Cerebellar nuclear complex (tissue), 1 donor: ENCODE results near the gene ITPR1.
"Not testable (repeated sequence)": the region's sequence is repeated elsewhere in the genome, so short reads cannot be mapped to it uniquely, and the experiment has no call there.

Experiments
- DNase-seq, 2 experiments: peaks; one replicate each; lab custom pipeline; 2025; lab: John Stamatoyannopoulos, UW

ITPR1 gene

DNA sequence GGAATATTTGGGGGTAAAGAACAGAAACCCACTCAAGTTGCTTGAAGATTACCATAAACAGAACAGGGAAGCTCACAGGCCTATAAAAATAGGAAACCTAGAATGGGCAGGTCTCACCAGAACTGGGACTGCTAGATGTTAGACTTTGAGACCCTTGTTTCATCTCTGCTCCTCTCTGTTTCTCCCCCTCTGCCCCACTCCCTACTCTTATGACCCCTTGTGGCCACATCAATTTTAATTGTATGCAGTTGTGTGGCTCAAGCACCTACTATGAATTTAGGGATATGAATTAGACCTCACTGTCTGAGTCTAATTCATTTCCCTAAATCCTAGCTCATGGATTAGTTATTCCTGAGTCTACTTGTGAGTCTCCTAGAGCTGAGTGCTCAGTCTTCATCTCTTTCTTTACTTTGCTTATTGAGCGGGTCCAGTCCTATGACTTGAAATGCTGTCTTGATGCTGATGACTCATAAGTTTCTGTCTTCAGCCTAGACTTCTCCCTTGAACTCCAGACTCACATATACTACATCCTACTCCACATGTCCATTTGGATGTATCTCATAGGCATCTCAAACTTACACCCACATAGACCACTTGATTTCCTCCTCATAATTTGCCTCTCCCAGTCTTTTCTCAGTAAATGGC is 78.7 kb downstream of the ITPR1 start:
- DNase-seq = no peak

DNA sequence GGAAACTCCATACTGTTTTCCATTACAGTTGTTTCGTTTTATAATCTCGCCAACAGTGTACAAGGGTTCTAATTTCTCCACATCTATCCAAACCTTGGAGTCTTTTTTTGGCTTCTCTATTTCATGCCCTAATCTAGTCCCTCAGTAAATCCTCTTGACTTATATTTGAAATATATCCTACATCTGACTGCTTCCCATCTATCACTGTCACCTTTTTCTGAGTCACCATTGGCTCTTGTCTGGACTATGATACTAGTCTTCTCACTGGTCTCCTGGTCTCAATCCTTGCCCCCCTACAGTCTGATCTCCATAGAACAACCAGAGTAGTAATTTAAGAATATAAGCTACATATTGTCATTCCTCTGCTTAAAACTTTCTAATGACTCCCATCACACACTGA is 80.0 kb downstream of the ITPR1 start:
- no peak for DNase-seq

DNA sequence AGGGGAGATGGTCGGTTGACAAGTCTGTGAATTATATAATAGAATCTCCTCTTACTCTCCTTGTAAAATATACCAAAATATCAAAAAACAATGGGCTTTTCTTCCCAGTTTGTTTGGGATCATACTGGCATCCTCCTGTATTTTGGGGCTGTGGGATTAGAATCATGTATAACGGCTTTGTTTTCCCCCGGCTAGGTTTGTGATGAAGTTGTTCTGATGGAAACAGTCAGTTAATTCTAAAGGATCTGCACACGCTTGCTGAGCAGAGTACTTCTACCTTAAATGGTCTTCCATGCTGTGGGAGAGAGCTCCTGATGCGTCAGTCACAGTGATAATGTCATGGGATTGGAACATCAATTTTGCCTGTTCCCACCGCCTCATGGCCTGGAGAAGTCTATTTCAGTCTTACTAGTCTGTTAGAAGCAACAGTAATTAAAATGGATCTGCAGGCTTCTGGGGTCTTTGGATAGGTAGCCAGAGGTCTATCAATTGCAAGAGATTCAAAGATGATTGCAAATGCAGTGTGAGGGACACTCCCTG is 81.3 kb downstream of the ITPR1 start:
- no peak for DNase-seq

DNA sequence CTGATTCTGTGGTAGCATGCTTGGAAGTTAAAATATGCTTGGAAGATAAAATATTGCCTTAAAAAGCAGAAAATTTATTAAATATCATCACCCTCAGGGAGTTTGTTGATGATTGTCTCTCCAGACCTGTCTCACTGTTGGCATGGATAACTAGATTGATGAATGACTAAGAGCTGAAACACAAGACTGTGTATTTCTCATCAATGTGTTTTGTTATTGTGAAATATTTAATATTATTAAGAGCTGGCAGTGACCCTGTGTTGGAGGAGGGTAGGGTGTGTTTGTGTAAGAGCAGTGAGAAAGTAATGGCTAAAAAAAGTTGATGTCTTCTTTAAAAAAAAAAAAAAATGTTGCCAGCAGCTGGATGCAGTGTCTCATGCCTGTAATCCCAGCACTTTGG is 82.2 kb downstream of the ITPR1 start:
- no peak for DNase-seq

DNA sequence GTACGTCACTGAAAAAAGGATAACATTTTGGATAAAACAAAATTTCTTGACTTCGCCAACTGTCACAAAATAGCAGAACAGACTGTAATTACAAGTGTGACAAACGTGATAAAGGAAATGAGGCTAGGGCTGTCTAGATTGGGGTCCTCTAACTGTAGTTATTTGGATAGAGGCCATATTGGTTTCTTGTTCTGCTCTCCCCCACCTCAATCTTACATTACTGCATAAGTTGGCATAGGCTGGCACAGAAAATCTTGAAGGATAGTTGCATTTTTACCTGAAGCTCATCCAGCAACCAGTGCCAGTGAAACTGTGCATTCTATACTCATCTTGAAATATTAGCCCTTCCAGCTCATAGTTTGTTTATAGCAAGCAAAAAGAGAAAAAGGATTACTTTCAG is 84.6 kb downstream of the ITPR1 start:
- no peak for DNase-seq

DNA sequence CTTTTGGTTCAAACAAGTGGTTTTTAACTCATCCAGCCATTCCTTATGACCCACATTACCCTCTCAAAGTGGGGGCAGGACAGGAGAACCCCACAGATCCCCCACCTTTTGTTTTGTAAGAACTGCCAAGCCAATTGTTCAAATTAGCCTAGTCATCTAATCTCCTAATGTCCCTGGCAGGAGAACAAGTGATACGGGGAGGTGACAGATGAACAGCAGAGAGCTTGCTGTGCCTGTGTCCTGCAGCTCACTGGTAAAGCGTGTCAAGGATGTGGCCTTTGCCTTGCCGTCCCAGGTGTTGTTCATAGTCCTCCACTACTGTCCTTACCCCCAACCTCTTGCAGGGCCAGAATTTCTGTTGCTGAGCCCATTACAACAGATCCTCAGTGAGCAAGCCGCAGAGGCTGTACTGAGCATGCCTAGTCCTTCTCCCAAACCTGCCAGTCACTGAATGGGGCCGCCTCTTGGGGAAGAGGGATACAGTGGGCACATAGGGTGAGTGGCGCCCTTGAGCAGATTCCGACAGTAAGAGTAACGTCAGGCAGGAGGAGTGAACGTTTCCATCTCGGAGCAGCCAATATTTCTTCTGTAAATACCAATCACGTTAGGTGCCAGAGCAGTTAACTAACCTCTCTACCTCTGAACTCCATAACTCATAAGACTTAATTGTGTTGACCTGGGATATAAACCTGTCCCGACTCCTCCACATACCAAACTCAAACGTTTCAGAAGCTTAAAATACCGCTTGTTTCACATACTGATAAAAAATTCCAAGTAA is 87.4 kb downstream of the ITPR1 start:
- no peak for DNase-seq

DNA sequence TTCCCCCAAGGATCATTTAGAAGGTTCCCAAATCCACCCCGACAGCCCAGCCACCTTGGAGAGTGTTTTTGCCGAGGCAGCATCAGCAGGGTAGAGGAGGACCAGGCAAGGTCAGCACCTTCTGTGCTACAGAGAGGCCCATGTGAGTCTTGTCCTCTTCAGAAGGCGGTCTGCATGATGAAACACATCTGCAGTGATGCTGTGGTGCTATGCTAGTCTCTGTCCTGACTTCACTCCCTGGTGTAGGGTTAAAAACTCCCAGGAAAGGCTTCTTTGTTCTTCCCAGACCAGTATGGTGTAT is 87.9 kb downstream of the ITPR1 start:
- no peak for DNase-seq

DNA sequence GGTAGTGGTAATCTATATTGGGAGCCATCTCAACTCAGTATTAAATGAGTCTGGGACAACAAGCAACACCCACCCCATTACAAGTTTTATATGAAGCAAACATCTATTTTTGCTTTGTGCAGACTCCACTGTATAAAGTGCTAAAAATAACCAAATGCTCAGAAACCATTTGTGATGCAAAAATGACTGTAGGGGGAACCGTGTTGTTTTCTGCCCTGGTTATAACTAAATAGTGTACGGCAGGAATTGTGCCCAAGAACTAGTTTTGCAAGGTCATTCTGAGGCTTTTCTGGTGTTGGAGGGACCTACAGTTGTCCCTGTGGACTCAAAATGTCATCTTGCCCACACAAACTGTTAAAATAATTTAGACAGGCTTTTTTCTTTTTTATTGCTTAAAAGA is 88.3 kb downstream of the ITPR1 start:
- no peak for DNase-seq

DNA sequence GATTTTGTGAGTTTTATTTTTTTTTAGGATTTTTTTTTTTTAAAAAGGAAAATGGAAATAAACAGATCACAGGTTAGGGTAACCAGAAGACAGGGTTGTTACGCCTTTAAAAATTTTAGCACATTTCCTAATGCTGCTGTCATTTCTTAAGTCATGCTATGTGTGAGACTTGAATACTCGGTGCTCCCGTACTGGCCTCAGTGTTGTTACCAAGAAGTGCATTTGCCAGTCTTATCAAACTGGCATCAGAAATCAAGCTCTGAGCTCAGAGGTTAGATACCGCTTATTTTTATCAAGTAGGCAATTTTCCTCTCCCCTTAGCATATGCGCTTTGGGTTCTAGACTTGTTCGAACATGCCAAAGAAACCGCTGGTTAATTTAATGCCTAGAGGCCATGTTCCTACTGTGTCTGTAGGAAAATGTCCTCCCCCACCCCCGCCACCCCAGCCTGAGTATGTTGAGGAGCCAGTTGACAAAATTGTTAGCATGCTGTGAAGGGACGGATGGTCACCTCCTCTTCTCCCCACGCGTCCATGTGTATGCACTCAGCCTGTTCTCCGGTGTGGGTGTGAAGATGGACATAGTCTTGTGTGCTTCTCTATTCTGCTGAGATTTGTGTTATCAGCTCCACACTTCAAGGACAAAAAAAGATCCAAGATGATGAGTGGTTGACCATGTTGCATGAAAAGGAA is 88.9 kb downstream of the ITPR1 start:
- no peak for DNase-seq

DNA sequence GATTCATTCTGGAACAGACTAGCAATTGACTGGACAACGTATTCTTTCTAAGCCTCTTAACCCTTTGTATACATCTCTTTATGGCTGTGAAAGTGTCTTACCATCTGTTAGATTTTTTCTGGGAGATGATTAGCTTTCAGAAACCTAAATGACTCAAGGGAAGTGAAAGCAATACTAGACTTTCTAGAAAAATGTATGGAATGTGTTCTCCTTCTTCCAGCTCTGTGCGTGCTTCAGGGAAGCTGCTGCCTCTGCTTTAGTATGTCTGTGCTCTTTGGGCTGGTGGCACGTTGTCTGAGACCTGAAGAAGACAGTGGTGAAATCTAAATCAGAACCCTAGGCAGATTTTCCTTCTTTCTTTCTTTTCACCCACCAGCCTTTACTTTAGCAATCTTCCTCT is 89.5 kb downstream of the ITPR1 start:
- DNase-seq = no peak

DNA sequence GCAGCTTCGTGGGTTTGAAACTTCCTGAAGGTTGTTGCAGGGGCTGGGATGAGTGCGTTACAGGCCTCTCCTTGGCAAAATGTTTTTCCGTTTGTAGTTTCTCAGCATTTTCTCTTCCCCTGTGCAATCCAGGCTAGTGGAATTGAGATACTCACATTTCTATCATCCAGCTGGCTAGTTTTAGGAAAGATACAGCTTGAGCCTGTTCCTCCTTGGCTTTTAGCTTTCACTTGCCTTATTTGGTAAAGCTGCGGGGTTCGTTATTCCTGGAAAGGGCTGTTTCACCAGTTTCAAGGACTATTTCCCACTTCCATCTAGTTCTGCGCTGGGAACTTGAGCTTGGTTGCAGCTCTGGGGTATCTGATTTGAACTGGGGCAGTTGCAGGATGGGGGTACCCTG is 90.3 kb downstream of the ITPR1 start:
- DNase-seq = no peak

DNA sequence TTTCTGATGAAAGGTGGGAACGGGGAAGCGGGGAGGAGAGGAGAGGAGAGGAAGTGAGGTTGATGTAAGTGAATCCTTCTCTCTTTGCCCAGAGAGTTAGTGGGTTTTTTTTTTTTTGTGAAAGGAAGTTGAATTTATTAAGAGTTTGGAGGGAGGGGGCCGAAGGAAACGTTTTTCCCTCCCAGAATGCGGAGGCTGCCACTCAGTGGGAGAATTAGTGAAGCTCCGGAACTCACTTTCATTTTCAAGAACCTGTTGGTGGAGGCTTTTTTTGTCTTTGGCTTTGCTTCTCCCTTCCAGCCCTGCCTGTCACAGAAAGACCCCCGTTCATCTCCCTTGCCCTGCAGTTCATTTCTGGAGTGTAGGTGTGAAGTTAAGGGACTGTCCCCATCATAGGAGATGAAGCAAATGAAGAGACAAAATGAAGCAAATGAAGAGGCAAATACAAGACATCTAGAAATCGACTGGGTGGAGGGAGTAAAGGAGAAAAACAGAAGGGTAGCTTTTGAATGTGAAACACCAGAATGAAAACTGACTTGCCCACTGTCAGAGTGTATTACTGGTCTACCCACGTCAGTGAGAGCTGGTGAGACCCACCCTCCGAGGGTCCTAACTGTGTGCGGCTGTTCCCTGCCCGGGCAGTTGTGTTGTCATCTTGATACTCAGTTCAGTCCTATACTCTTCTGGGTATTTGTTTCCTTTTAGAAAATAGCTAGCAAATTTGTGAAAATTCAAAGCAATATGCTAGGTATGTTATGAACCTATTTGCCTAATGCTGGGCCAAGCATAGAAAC is 91.5 kb downstream of the ITPR1 start:
- DNase-seq = no peak

DNA sequence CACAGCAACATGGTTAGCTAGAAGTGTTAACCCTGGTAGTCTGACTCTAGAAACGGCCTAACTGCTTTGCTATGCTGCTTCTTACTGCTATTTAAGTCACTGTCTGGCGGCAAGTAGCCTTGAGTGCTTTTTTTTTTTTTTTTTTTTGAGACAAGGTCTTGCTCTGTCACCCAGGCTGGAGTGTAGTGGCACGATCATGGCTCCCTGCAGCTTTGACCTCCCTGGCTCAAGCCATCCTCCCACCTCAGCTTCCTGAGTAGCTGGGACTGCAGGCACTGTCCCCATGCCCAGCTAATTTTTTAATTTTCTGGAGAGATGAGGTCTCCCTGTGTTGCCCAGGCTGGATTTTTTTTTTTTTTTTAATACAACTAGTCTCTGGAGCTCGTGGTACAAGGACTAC is 93.2 kb downstream of the ITPR1 start:
- no peak for DNase-seq

DNA sequence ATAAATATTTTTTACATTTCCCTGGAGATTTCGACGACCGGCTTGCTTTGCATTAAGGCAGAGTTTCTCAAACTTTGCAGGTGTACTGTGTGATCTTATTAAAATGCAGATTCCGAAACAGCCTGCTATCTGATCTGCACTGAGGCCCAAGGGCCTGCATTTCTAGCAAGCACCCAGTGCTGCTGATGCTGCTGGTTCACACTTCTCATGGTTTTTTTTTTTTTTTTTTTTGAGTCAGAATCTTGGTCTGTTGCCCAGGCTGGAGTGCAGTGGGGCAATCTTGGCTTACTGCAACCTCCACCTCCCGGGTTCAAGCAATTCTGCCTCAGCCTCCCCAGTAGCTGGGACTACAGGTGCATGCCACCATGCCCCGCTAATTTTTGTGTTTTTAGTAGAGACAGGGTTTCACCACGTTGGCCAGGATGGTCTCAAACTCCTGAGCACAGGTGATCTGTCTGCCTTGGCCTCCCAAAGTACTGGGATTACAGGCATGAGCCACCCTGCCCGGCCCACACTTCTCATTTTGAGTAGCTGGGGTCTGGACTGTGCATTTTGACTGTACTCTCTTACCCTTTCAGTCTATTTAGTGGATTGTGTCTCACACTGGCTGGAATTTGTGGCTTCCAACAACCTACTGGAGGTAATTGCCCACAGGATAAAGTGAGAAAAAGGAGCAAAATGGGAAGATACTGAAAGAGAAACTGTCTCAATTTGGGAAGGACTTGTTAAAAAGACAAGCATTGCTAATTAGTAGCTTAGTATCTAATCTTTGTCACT is 94.1 kb downstream of the ITPR1 start:
- DNase-seq = no peak

DNA sequence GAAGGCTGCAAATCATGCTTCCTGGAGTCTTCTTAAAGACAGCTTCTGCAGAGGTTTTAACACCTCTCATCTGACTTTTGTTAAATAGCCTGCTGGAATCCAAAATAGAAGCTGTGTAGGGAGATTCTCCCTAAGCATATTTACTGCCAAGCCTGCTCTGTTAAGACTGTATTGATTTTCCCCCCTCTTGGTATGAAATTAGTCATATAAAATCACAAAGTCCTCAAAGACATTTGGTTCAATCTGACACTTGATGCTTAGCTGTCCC is 94.6 kb downstream of the ITPR1 start:
- no peak for DNase-seq

DNA sequence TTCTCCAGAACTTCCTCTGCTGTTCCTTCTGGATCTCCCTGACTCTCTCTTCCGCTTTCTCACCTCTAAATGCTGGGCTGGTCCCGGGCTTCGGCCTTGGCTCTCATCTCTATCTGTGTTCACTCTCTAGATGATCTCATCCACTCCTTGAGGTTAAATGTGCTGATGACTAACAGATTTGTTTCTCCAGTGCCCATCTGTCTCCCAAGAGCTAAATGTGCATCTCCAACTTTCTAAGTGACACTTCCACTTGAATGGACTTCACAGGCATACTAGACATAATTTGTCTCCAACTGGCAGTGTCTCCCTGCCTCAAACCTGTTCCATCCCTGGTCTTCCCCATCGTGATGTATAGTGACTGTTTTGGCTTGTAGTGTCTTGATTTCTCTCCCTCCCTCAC is 95.3 kb downstream of the ITPR1 start:
- no peak for DNase-seq

DNA sequence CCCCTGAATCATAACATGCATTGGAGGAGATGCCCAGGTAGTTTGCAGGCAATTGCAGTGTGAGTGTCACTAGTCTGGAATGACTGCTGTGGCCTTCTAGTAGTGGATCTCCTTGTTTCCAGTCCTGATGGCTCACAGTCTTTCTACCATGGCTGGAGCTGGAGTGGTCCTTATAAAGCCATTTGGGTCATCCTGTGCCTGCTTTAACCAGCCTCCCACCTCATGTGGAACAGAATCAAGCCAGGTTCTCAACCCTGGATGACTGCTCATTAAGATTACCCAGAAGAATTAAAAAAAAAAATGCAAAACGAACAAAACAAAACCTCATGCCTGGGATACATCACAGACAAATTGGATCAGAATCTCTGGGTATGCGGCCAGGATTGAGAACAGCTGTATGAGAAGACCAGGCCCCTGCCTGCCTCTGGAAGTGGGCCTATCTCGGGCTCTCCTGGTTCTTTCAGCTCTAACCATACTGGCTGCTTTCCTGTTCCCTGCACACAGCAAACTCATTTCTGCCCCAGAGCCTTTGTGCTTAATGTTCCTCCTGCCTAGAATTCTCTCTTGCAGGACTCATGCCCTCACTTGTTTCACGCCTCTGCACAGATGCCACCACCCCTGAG is 96.4 kb downstream of the ITPR1 start:
- DNase-seq = no peak

DNA sequence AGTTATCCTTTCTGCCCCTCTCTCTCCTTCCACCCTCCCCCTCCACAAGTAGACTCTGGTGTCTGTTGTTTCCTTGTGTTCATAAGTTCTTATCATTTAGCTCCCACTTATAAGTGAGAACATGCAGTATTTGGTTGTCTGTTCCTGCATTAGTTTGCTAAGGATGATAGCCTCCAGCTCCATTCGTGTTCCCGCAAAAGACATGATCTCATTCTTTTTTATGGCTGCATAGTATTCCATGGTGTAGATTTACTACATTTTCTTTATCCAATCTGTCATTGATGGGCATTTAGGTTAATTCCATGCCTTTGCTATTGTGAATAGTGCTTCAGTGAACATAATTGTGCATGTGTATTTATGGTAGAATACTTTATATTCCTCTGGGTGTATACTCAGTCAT is 97.7 kb downstream of the ITPR1 start:
- DNase-seq = not testable (repeated sequence)

DNA sequence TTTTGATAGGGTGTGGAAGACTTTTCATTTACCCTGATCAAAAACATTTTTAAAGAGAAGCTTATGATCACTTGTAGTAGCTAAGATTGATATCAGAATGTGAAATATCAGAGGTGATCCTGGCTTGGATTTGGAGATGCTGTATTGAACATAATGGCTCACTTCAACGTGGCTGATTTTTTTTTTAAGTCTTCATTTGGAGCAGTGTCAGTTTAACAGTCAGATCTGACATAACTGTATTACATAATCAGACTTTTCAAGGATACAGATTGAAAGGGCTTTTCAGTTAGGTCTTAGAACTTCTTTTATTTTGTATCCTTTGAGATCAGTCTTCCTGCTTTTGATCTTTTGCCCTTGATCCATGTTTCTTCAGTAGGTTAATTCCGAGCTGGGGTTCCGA is 98.5 kb downstream of the ITPR1 start:
- DNase-seq = no peak

DNA sequence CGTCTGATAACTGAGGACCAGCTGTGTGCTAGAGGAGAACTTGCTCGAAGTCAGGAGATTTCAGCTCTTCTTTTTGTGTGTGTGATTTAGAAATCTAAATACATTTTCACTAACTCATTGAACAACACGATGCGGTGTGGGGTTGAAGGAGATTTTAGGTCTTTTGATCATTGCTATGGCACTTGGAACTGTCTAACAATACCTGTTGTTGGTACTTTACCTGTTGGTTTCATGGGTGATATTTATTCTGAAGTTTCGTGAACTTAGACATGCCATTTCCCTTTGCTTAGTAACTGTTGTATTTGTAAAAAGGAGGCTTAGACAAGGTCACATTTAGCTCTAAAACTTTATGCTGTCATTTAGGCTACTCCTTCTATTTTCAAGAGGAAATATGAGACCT is 99.9 kb downstream of the ITPR1 start:
- no peak for DNase-seq

DNA sequence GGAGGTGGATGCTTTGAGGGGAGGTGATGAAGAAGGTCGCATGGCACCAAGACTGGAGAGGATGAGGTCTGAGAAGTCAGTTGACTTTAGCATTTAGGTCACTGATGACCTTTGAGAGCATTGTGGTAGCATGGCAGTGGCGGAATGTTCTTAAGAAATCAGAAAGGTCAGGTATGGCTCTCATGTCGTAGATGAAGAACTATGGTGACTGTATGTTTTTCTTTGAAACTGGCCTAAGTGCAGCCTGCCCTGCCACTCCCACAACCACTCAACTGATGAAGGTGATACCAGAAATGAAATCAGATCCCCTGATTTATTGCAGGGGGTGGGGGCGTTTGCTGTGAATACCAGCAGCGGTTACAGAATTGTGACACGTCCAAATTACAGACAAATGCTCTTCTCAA is 102.6 kb downstream of the ITPR1 start:
- no peak for DNase-seq
